Omental fat pad (tissue), 4 donors: ENCODE results near the gene SLC30A3. TPM values are rescaled to one million over a fixed set of nuclear protein-coding genes. Genes with fewer than 3 reads are reported as not detected.

Source experiments
- ATAC-seq: fragments of 150-250 bp; one replicate; pipeline ENCODE4 v1.9.1; 2016; ENCODE audit warnings: mild to moderate bottlenecking, moderate library complexity; ENCODE audit not compliant: low FRiP score
- DNase-seq: peaks from one replicate; pipeline ENCODE4 v3.0.0-alpha.2; 2019; ENCODE audit warnings: low spot score
- total RNA-seq, 4 donors: library from RNA; depleted of rRNA; stranded (reverse); fragments of >200 nt; gene quantifications; one replicate each; pipeline ENCODE4 v1.1.0, GENCODE V29; 2016
- TF ChIP-seq, protein P1 (sequence below), 3 donors: fragments of 450-650 bp; IDR thresholded peaks; one replicate each; pipeline ENCODE4 v1.5.1; 2016 to 2017; ENCODE audit warnings: antibody characterized with exemption in 3 of 3, mild to moderate bottlenecking in 3 of 3, moderate library complexity in 2 of 3

The SLC30A3 gene
- total RNA-seq, 4 donors from 2014 or later, result not detected

DNA sequence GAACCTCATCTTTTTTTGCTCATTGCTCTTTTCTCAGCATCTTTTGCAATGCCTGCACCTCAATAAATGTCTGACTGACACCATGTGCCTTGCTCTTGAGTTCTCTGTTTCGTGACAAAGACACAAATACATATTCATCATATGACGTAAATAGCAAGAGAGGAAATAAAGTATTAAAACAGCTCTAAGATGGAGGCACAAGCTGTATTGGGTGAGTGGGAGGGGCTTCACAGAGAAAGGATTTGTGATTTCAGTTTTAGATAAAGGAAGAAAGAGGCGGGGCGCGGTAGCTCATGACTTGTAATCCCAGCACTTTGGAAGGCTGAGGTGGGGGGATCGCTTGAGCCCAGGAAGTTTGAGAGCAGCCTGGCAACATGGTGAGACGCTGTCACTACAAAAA lies 42.8 kb downstream of the SLC30A3 start:
- DNase-seq (no peak), ATAC-seq (no peak)
- TF ChIP-seq, protein P1, sequence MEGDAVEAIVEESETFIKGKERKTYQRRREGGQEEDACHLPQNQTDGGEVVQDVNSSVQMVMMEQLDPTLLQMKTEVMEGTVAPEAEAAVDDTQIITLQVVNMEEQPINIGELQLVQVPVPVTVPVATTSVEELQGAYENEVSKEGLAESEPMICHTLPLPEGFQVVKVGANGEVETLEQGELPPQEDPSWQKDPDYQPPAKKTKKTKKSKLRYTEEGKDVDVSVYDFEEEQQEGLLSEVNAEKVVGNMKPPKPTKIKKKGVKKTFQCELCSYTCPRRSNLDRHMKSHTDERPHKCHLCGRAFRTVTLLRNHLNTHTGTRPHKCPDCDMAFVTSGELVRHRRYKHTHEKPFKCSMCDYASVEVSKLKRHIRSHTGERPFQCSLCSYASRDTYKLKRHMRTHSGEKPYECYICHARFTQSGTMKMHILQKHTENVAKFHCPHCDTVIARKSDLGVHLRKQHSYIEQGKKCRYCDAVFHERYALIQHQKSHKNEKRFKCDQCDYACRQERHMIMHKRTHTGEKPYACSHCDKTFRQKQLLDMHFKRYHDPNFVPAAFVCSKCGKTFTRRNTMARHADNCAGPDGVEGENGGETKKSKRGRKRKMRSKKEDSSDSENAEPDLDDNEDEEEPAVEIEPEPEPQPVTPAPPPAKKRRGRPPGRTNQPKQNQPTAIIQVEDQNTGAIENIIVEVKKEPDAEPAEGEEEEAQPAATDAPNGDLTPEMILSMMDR (IDR thresholded peaks at IDR 0.05), result no peak

DNA sequence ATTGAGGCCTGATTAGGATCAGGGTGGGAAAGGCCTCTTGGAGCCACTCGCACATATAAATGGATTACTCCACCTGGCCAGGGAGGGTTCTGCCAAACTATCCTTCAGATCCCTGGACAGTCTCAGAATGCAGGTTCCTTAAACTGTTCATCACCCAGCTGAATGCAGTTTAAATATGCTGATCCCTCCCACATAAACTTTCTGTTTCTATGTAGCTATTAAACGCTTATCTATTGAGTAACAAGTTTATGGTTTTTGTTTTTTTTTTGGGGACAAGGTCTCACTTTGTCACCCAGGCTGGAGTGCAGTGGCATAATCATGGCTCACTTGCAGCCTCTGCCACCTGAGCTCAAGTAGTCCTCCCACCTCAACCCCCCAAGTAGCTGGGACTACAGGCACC lies 43.8 kb downstream of the SLC30A3 start:
- no peak for ATAC-seq
- TF ChIP-seq, protein P1 (IDR thresholded peaks at IDR 0.05), result no peak
- DNase-seq, result no peak

DNA sequence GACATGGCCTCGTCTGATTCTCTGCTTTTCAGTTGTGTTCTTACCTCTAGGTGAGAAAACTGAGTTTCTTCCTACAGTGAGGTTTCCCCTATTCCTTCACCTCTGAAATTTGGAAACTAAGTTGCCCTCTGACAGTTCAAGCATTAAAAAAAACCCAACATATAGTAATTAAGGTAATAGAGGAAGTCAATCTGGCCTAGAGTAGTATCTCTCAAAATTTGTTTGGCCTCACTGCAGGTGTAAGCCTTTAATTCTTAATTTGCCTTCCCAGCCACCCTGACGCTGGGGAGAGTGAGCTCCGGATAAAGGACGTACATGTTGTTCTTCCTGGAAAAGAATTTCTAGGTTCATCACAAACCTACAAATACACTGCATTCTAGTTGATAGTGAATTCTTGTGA lies 44.2 kb downstream of the SLC30A3 start:
- DNase-seq (no peak), ATAC-seq (no peak)
- TF ChIP-seq, protein P1 (IDR thresholded peaks at IDR 0.05), result no peak

DNA sequence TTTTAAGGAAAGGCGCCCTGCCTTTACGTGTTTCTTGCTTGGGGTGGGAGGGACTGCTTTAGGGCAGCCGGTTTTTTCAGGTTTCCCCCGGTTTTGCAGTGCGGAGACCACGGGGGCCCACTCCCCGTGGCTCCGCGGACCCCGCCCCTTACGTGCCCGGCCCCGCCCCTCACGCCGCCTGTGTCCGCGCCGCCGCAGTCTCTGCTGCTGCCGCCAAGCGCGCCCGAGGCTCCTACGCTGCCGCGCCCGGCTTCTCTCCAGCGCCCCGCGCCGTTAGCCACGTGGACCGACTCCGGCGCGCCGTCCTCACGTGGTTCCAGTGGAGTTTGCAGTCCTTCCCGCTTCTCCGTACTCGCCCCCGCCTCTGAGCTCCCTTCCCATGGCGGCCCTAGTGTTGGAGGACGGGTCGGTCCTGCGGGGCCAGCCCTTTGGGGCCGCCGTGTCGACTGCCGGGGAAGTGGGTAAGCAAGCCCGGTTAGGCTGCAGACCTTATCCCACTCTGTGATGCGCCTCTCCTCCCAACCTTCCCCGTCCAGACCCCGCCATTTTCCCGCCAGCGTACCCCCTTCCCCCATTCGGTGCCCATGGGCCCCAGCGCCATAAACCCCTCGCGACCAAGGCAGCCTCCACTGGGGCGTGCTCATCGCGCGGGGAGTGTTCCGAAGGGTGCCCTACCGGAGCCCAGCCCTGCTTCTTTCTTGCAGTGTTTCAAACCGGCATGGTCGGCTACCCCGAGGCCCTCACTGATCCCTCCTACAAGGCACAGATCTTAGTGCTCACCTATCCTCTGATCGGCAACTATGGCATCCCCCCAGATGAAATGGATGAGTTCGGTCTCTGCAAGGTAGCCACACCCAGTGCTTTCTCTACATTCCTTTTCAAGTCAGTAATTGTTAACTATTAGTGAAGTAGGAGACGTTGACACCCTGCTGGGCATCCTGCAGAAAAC lies 45.4 kb downstream of the SLC30A3 start, which contains the start of gene CAD:
Gene CAD, plus strand, starts transcription at position 197 of the 949 bp plus-strand sequence. Its CDS starts 183 bp downstream, at position 380.
- ATAC-seq, result peak; percentile 96
- TF ChIP-seq, protein P1 (IDR thresholded peaks at IDR 0.05), result no peak
- peak; percentile 71 for DNase-seq

DNA sequence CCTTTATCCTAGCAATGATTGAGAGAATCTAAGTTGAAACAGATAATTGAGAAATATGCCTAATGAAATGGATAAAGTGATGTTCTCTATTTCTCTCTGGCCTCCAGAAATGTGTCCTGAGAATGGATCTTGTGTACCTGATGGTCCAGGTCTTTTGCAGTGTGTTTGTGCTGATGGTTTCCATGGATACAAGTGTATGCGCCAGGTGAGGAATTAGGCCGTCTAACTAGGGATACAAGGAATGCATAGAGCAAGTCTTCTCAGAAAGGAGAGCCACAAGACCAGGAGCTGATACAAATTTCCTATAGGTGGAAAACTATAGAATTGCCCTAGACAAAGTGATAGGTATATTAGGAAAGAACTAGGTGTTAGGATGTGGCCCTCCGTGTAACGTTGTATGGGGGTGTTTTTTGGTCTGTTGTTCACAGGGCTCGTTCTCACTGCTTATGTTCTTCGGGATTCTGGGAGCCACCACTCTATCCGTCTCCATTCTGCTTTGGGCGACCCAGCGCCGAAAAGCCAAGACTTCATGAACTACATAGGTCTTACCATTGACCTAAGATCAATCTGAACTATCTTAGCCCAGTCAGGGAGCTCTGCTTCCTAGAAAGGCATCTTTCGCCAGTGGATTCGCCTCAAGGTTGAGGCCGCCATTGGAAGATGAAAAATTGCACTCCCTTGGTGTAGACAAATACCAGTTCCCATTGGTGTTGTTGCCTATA lies 46.3 kb downstream of the SLC30A3 start:
- no peak for DNase-seq
- ATAC-seq, result no peak
- TF ChIP-seq, protein P1 (IDR thresholded peaks at IDR 0.05), result no peak

DNA sequence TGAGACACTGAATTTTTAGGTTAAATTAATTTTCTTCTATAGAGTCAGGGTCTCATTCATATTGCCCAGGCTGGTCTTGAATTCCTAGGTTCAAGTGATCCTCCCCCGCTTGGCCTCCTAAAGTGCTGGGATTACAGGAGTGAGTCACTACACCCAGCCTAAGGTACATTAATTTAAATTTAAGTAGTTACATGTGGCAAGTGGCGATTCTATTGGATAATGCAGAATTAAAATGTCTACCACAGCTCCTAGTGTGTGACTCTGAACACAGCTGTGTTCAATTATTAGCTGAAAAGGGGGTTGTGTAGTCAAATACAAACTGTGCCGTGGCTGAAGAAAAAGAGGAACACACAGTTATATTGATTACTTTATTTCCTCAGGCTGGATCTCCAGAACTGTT lies 47.9 kb downstream of the SLC30A3 start:
- no peak for ATAC-seq
- TF ChIP-seq, protein P1 (IDR thresholded peaks at IDR 0.05), result no peak
- no peak for DNase-seq
